ENCODE measurements around the gene KCTD18. TPM values are rescaled to one million over a fixed set of nuclear protein-coding genes. Genes with fewer than 3 reads are reported as not detected.

KCTD18 gene
- total and polyA plus RNA-seq, 10 of the 15 experiments (the other 5 are each of a cell fraction or from before 2014, with no cell fraction given) = 1.4 to 16.9 (median 12.5) TPM

DNA sequence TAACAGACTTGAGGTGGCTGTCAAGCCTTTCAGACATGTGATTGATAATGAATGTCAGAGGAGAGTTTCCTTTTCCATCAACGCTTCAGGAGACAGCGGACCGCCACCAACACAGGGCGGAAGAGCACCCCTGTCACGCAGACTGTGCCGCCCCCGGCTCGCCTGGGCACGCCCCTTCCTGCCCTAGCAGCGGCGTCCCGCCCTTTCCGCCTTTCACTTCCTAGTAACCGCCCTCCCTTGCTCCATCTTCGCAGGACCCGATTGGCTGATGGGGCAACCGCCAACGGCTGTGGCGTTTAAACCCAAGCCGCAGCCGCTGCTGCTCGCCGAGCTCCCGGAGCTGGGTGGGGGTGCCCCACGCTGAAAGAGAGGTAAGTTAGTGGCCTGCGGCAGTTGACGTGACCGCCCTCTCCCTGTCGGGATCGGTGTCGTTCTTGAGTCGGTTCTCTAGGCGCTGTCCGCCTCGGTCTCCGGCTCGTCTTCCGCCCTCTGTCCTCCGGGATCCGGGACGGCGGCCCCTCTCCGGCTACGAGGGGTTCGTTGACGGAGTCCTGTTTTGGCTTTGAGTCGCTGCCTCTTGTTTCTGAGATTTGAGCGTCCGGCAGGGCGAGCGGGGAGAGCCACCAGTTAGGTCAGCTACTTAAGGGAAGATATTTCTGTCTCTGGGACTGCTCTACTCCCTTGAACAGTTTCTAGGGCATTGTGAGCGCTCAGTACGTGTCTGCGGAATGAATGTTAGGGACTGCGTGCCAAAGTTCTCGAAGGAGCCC lies 16.2 kb upstream of the KCTD18 start, which contains the start of gene SGO2 (continued):
- 0 out of 2 replicates have a peak, but pooled peaks have one; percentile 39 for TF ChIP-seq ESRRA (IDR thresholded peaks at IDR 0.05; ENCODE audit: low read length)
- no peak for TF ChIP-seq ZNF217 (IDR thresholded peaks at IDR 0.05)
- no peak; the same call in 1 of the 2 replicates for TF ChIP-seq SMAD5 (IDR thresholded peaks at IDR 0.05; ENCODE audit: low read depth)
- TF ChIP-seq WRNIP1 (IDR thresholded peaks at IDR 0.05; ENCODE audit: borderline replicate concordance, low read depth, low read length) = no peak
- TF ChIP-seq, protein P1, sequence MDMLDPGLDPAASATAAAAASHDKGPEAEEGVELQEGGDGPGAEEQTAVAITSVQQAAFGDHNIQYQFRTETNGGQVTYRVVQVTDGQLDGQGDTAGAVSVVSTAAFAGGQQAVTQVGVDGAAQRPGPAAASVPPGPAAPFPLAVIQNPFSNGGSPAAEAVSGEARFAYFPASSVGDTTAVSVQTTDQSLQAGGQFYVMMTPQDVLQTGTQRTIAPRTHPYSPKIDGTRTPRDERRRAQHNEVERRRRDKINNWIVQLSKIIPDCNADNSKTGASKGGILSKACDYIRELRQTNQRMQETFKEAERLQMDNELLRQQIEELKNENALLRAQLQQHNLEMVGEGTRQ (IDR thresholded peaks at IDR 0.05; ENCODE audit: borderline replicate concordance, low read depth, low read length) = no peak

DNA sequence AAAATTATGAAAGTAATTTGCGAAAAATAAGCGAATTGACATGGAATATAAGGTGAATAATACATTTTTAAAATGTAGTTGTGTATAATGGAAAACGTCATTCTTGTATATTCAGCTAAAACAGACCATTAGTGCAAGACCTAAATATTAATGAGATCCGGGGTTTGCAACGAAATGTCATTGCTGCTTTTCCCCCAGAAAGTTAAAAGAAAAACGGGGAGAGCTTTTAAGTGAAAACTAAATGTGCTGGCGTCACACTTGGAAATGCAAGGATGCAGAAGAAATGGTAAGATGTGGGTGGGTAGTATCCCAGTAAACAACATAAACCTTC lies 15.6 kb upstream of the KCTD18 start:
- Histone ChIP-seq H4K20me1 (ENCODE audit: control insufficient read depth, insufficient read depth) (no peaks in the 10 kb centered on the region), H3K79me2 (ENCODE audit: control insufficient read depth, insufficient read depth, low read length) (peaks cover 42% of the 10 kb centered on the region), H3K27ac (ENCODE audit: control insufficient read depth, insufficient read depth) (no peak overlapping the region), H3K4me1 (ENCODE audit: control insufficient read depth, insufficient read depth, low read length) (peaks cover 3% of the 10 kb centered on the region; the same call in 1 of the 2 replicates), H3K4me2 (ENCODE audit: control insufficient read depth, insufficient read depth) (peak overlapping the region; percentile 91), H3K27me3 (replicated peaks in 1 of 2; ENCODE audit: control insufficient read depth in 2 of 2, insufficient read depth in 2 of 2, low read length in 1 of 2) (no peaks in the 10 kb centered on the region; a peak in 1 of 4 replicates), H3K9me3 (replicated peaks; ENCODE audit: control insufficient read depth, insufficient read depth, low read length) (no peaks in the 10 kb centered on the region), H3K36me3 (ENCODE audit: control insufficient read depth in 2 of 2, insufficient read depth in 2 of 2, low read length in 1 of 2) (no peaks in the 10 kb centered on the region), H3K9ac (ENCODE audit: control insufficient read depth, insufficient read depth, low read length) (peak overlapping the region; percentile 35), H2AFZ (ENCODE audit: control insufficient read depth, low read depth, low read length) (peak overlapping the region; percentile 99), H3K4me3 (peak overlapping the region; percentile 87; the same call in 1 of the 2 replicates)
- ChIA-PET CTCF (interaction anchor here (0.7 to 4.5 kb wide), 7 partner anchors 11 to 188 kb away, joined by 3 to 21 read pairs (median 3); partner anchors contain the start of gene KCTD18), SMC1A (ENCODE audit: uncharacterized antibody, unreplicated experiment) (interaction anchor here (0.7 to 2.0 kb wide), 13 partner anchors 8 to 529 kb away, joined by 3 to 7 read pairs (median 3); partner anchors contain the start of genes BZW1 and KCTD18), RAD21 (ENCODE audit: unreplicated experiment) (interaction anchor here (0.7 to 2.4 kb wide), 4 partner anchors 8 to 41 kb away, joined by 3 to 10 read pairs (median 4); partner anchors contain the start of gene KCTD18), POLR2A (interaction anchor here (0.7 to 2.4 kb wide), 4 partner anchors 9 to 185 kb away, joined by 3 to 14 read pairs (median 3); partner anchors contain the start of gene KCTD18)
- in situ Hi-C loops (cut with MboI) (no loop called here), intact Hi-C loops (cut with micrococcal nuclease; ENCODE audit: unreplicated experiment) (no loop called here)
- BruUV-seq (replicated peaks) = no TSS peak
- FAIRE-seq (no peak), DNase-seq (ENCODE audit: low read depth, low spot score) (no peak), ATAC-seq (no peak)
- TF ChIP-seq PML (IDR thresholded peaks at IDR 0.05; ENCODE audit: low read length) = 0 out of 2 replicates have a peak, but pooled peaks have one; percentile 50
- TF ChIP-seq TCF12 (IDR thresholded peaks at IDR 0.05; ENCODE audit: low read depth, low read length) = no peak
- TF ChIP-seq PAX8 (IDR thresholded peaks at IDR 0.05) = peak; percentile 32; the same call in 1 of the 2 replicates
- TF ChIP-seq, protein P2, sequence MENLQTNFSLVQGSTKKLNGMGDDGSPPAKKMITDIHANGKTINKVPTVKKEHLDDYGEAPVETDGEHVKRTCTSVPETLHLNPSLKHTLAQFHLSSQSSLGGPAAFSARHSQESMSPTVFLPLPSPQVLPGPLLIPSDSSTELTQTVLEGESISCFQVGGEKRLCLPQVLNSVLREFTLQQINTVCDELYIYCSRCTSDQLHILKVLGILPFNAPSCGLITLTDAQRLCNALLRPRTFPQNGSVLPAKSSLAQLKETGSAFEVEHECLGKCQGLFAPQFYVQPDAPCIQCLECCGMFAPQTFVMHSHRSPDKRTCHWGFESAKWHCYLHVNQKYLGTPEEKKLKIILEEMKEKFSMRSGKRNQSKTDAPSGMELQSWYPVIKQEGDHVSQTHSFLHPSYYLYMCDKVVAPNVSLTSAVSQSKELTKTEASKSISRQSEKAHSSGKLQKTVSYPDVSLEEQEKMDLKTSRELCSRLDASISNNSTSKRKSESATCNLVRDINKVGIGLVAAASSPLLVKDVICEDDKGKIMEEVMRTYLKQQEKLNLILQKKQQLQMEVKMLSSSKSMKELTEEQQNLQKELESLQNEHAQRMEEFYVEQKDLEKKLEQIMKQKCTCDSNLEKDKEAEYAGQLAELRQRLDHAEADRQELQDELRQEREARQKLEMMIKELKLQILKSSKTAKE (IDR thresholded peaks at IDR 0.05; ENCODE audit: low read depth, poor library complexity, severe bottlenecking) = peak; percentile 41
- 0 out of 2 replicates have a peak, but pooled peaks have one; percentile 21 for TF ChIP-seq RAD51 (IDR thresholded peaks at IDR 0.05)
- TF ChIP-seq, protein P3, sequence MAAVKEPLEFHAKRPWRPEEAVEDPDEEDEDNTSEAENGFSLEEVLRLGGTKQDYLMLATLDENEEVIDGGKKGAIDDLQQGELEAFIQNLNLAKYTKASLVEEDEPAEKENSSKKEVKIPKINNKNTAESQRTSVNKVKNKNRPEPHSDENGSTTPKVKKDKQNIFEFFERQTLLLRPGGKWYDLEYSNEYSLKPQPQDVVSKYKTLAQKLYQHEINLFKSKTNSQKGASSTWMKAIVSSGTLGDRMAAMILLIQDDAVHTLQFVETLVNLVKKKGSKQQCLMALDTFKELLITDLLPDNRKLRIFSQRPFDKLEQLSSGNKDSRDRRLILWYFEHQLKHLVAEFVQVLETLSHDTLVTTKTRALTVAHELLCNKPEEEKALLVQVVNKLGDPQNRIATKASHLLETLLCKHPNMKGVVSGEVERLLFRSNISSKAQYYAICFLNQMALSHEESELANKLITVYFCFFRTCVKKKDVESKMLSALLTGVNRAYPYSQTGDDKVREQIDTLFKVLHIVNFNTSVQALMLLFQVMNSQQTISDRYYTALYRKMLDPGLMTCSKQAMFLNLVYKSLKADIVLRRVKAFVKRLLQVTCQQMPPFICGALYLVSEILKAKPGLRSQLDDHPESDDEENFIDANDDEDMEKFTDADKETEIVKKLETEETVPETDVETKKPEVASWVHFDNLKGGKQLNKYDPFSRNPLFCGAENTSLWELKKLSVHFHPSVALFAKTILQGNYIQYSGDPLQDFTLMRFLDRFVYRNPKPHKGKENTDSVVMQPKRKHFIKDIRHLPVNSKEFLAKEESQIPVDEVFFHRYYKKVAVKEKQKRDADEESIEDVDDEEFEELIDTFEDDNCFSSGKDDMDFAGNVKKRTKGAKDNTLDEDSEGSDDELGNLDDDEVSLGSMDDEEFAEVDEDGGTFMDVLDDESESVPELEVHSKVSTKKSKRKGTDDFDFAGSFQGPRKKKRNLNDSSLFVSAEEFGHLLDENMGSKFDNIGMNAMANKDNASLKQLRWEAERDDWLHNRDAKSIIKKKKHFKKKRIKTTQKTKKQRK (IDR thresholded peaks at IDR 0.05; ENCODE audit: low read depth, low read length) = no peak
- peak; percentile 46 for TF ChIP-seq FOXM1 (IDR thresholded peaks at IDR 0.05; ENCODE audit: low read depth, low read length)
- no peak for TF ChIP-seq IKZF2 (IDR thresholded peaks at IDR 0.05)
- 38% methylated on average over 7 of the region's 7 CpGs for WGBS (ENCODE audit: insufficient coverage, insufficient replicate concordance, low lambda C conversion rate, missing lambda C conversion rate)
